ENCODE data around the gene ARG2. TPM values are rescaled to one million over a fixed set of nuclear protein-coding genes. Genes with fewer than 3 reads are reported as not detected.

The ARG2 gene
- total and polyA plus RNA-seq, 2 experiments from 2014 or later, result 5.6 to 6.3 TPM

DNA sequence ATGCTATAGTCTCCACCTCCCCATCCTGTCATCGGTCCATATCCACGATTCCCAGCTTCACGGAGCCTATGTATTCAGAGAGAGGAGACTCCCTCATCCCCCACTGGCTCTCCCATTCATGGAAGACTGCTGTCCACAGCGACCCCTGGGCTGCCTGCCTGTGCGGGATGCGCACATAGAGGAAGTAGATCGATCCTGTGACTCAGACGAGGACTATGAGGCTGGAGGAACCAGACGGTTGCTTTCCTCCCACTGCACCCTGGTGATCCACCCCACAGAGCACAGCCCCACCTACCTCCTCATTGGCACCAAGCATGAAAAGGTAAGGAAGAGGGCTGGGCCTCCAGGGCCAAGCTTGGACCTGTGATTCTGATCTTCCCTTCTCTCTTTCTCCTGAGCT is 44.0 kb upstream of the ARG2 start:
- Histone ChIP-seq H3K79me2 (ENCODE audit: insufficient read depth) (no peaks in the 10 kb centered on the region), H3K27me3 (replicated peaks; ENCODE audit: insufficient read depth) (no peaks in the 10 kb centered on the region), H3K4me2 (ENCODE audit: unreplicated experiment) (no peak overlapping the region), H3K9me2 (ENCODE audit: insufficient read depth) (no peaks in the 10 kb centered on the region), H3K9me3 (ENCODE audit: low read depth) (no peaks in the 10 kb centered on the region), H3K4me3 (no peak overlapping the region), H3F3A (ENCODE audit: insufficient read depth) (no peaks in the 10 kb centered on the region), H3K27ac (no peak overlapping the region), H3K36me3 (ENCODE audit: low read depth) (no peaks in the 10 kb centered on the region), H4K20me1 (ENCODE audit: insufficient read depth) (no peaks in the 10 kb centered on the region), H3K4me1 (ENCODE audit: insufficient read depth) (no peaks in the 10 kb centered on the region), H3K9ac (no peak overlapping the region), H2AFZ (no peak overlapping the region)
- 66 to 73% methylated on average over 9 of the region's 9 CpGs for WGBS, 2 experiments (ENCODE audit: low coverage in 1 of 2, low lambda C conversion rate in 2 of 2, missing lambda C conversion rate in 2 of 2)
- in situ Hi-C loops (cut with MboI), result no loop called here
- TF ChIP-seq EZH2 (IDR thresholded peaks at IDR 0.05; ENCODE audit: insufficient read depth, poor library complexity, severe bottlenecking) (no peak), EZH2phosphoT487 (IDR thresholded peaks at IDR 0.05; ENCODE audit: insufficient read depth, low read depth) (no peak)
- DNase-seq, result no peak

DNA sequence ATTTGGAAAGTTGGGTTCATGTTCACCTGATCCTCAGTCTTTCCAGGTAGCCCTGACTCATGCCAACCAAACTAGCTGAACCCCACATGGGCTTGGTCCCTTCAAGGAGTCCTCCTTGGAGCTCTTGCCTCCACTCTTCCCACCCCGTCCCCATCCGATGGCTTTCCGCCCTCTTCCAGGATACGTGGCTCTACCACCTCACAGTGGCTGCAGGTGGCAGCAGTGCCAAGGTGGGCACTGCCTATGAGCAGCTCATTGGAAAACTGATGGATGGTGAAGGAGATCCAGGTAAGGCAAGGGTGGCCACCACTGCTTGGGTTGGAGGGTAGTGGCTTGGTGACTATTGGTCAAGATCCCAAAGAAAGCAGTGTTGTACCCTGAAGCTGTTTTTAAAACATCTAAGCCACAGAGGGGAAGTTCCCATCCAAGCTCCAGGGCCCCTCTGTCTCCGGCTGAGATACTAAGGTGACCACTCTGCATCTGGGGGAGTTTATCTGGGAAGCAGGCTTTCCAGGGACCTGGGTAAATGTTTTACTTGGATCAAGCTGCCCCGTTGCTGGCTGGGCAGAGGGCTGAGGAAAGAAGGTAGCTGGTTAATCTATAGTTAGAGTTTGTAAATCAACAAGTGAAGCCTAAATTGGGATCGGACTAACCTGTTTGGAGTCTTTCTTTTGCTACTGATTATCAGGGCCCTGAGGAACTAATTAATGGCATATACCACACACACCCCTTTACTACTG is 43.3 kb upstream of the ARG2 start:
- Histone ChIP-seq H3K4me3 (no peak overlapping the region), H3K9me2 (ENCODE audit: insufficient read depth) (no peaks in the 10 kb centered on the region), H3K36me3 (ENCODE audit: low read depth) (no peaks in the 10 kb centered on the region), H2AFZ (no peak overlapping the region), H3K9ac (no peak overlapping the region), H3K4me1 (ENCODE audit: insufficient read depth) (no peaks in the 10 kb centered on the region), H4K20me1 (ENCODE audit: insufficient read depth) (no peaks in the 10 kb centered on the region), H3K9me3 (ENCODE audit: low read depth) (no peaks in the 10 kb centered on the region), H3K4me2 (ENCODE audit: unreplicated experiment) (no peak overlapping the region), H3K27me3 (replicated peaks; ENCODE audit: insufficient read depth) (no peaks in the 10 kb centered on the region), H3K27ac (no peak overlapping the region), H3F3A (ENCODE audit: insufficient read depth) (no peaks in the 10 kb centered on the region), H3K79me2 (ENCODE audit: insufficient read depth) (no peaks in the 10 kb centered on the region)
- no peak for TF ChIP-seq EZH2 (IDR thresholded peaks at IDR 0.05; ENCODE audit: insufficient read depth, poor library complexity, severe bottlenecking)
- TF ChIP-seq EZH2phosphoT487 (IDR thresholded peaks at IDR 0.05; ENCODE audit: insufficient read depth, low read depth), result no peak
- no peak for DNase-seq
- in situ Hi-C loops (cut with MboI), result no loop called here
- 81 to 89% methylated on average over 7 of the region's 7 CpGs for WGBS, 2 experiments (ENCODE audit: low coverage in 1 of 2, low lambda C conversion rate in 2 of 2, missing lambda C conversion rate in 2 of 2)

DNA sequence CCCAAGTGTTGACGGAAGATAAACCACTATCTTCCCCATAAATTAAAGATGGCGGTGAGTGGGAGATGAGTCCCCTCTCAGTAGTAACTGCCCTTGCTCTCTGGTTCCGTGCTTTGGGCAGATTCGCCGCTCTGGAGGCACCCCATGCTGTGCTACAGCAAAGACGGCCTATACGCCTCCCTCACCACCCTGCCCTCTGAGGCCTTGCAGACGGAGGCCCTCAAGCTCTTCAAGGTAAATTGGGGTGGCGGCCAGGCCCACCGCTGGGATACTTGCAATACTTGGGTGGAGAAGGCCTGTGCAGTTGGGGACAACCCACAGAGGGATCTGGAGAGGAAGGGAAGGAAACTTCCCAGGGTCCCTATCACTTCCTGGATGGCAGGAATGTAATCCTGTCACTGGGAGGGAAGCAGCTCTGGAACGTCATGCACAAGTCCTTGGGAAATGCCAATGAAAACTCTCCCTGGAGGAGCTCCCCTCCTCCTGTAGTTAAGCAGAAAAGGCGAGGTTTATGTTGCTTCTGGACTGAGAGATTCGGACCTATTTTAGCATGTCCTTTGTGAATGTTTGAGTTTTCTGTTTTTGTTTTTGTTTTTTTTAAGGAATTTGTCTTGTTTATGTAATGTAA is 42.4 kb upstream of the ARG2 start:
- H4K20me1 ChIP-seq (ENCODE audit: insufficient read depth), result no peaks in the 10 kb centered on the region
- no peaks in the 10 kb centered on the region for H3K9me3 ChIP-seq (ENCODE audit: low read depth)
- no peaks in the 10 kb centered on the region for H3F3A ChIP-seq (ENCODE audit: insufficient read depth)
- TF ChIP-seq EZH2phosphoT487 (IDR thresholded peaks at IDR 0.05; ENCODE audit: insufficient read depth, low read depth) (no peak), EZH2 (IDR thresholded peaks at IDR 0.05; ENCODE audit: insufficient read depth, poor library complexity, severe bottlenecking) (no peak)
- H3K9me2 ChIP-seq (ENCODE audit: insufficient read depth), result no peaks in the 10 kb centered on the region
- H3K36me3 ChIP-seq (ENCODE audit: low read depth), result no peaks in the 10 kb centered on the region
- 67 to 78% methylated on average over 13 of the region's 13 CpGs for WGBS, 2 experiments (ENCODE audit: low coverage in 1 of 2, low lambda C conversion rate in 2 of 2, missing lambda C conversion rate in 2 of 2)
- in situ Hi-C loops (cut with MboI), result no loop called here
- no peak overlapping the region for H3K4me2 ChIP-seq (ENCODE audit: unreplicated experiment)
- H3K27me3 ChIP-seq (replicated peaks; ENCODE audit: insufficient read depth), result no peaks in the 10 kb centered on the region
- H3K79me2 ChIP-seq (ENCODE audit: insufficient read depth), result no peaks in the 10 kb centered on the region
- no peak overlapping the region for H2AFZ ChIP-seq
- H3K4me3 ChIP-seq, result no peak overlapping the region
- no peak for DNase-seq
- no peak overlapping the region for H3K27ac ChIP-seq
- H3K9ac ChIP-seq, result no peak overlapping the region
- no peaks in the 10 kb centered on the region for H3K4me1 ChIP-seq (ENCODE audit: insufficient read depth)

- Histone ChIP-seq H4K20me1 (ENCODE audit: insufficient read depth) (no peaks in the 10 kb centered on the region), H3K9ac (no peak overlapping the region), H3K79me2 (ENCODE audit: insufficient read depth) (no peaks in the 10 kb centered on the region), H2AFZ (no peak overlapping the region), H3K4me3 (no peak overlapping the region), H3F3A (ENCODE audit: insufficient read depth) (no peaks in the 10 kb centered on the region), H3K36me3 (ENCODE audit: low read depth) (no peaks in the 10 kb centered on the region), H3K4me2 (ENCODE audit: unreplicated experiment) (no peak overlapping the region), H3K27ac (no peak overlapping the region), H3K27me3 (replicated peaks; ENCODE audit: insufficient read depth) (no peaks in the 10 kb centered on the region), H3K9me3 (ENCODE audit: low read depth) (no peaks in the 10 kb centered on the region), H3K4me1 (ENCODE audit: insufficient read depth) (no peaks in the 10 kb centered on the region), H3K9me2 (ENCODE audit: insufficient read depth) (no peaks in the 10 kb centered on the region)
- TF ChIP-seq EZH2 (IDR thresholded peaks at IDR 0.05; ENCODE audit: insufficient read depth, poor library complexity, severe bottlenecking) (no peak), EZH2phosphoT487 (IDR thresholded peaks at IDR 0.05; ENCODE audit: insufficient read depth, low read depth) (no peak)
- no peak for DNase-seq
- whole genome bisulfite sequencing, 2 experiments (ENCODE audit: low coverage in 1 of 2, low lambda C conversion rate in 2 of 2, missing lambda C conversion rate in 2 of 2), result 69 to 72% methylated on average over 16 of the region's 16 CpGs
- in situ Hi-C loops (cut with MboI), result no loop called here
Observed at GRCh38 chr14:67577909-67578749, 41.6 kb upstream of the ARG2 start.
